DOHH2 (cell line): Measurements from ENCODE around the gene C19orf47.
A peak's percentile ranks its signal among the peaks of the same experiment; 100 is the strongest.

ENCODE experiments used
- H3F3A ChIP-seq: fragments of 200-600 bp; sonication (generic), shearing (Covaris generic); 2 replicates; pipeline ENCODE4 v1.6.0; 2016; ENCODE audit warnings: antibody characterized with exemption, mild to moderate bottlenecking; ENCODE audit not compliant: control insufficient read depth, insufficient read depth
- H3K27ac ChIP-seq: fragments of 200-600 bp; sonication (generic); 2 replicates; pipeline ENCODE4 v1.5.1; 2014; ENCODE audit warnings: low read depth, mild to moderate bottlenecking, low read length, moderate library complexity
- H3K27me3 ChIP-seq: fragments of 200-600 bp; sonication (generic); 2 replicates; pipeline ENCODE4 v1.6.1; 2014; ENCODE audit warnings: mild to moderate bottlenecking, low read length, mixed read lengths; ENCODE audit not compliant: control insufficient read depth
- H3K36me3 ChIP-seq: fragments of 200-600 bp; sonication (generic); 2 replicates; pipeline ENCODE4 v1.6.1; 2014; ENCODE audit warnings: mild to moderate bottlenecking, low read length, moderate library complexity, mixed read lengths; ENCODE audit not compliant: control insufficient read depth
- H3K4me1 ChIP-seq: fragments of 200-600 bp; sonication (generic); 2 replicates; pipeline ENCODE4 v1.6.1; 2014; ENCODE audit warnings: mild to moderate bottlenecking, low read length, mixed read lengths; ENCODE audit not compliant: control insufficient read depth
- H3K4me2 ChIP-seq: fragments of 200-600 bp; sonication (generic); 2 replicates; pipeline ENCODE4 v1.6.0; 2014; ENCODE audit warnings: mild to moderate bottlenecking, low read length, moderate library complexity
- H3K4me3 ChIP-seq: fragments of 200-600 bp; sonication (generic); 2 replicates; pipeline ENCODE4 v1.5.1; 2014; ENCODE audit warnings: mild to moderate bottlenecking, low read length, mixed read lengths
- H3K79me2 ChIP-seq: fragments of 200-600 bp; sonication (generic); 2 replicates; pipeline ENCODE4 v1.6.1; 2014; ENCODE audit warnings: mild to moderate bottlenecking, low read length, mixed read lengths; ENCODE audit not compliant: control insufficient read depth
- H3K9me2 ChIP-seq: fragments of 200-600 bp; sonication (generic); replicated peaks from 2 replicates; pipeline ENCODE4 v1.6.1; 2014; ENCODE audit warnings: mild to moderate bottlenecking, low read length, mixed read lengths; ENCODE audit not compliant: control insufficient read depth
- H3K9me3 ChIP-seq: fragments of 200-600 bp; sonication (generic); 2 replicates; pipeline ENCODE4 v1.6.1; 2014; ENCODE audit warnings: antibody characterized with exemption, low read length, mixed read lengths; ENCODE audit not compliant: control insufficient read depth, insufficient read depth
- H4K20me1 ChIP-seq: fragments of 200-600 bp; sonication (generic); 2 replicates; pipeline ENCODE4 v1.6.0; 2014; ENCODE audit warnings: low read depth, mild to moderate bottlenecking, antibody characterized with exemption, low read length, moderate library complexity; ENCODE audit not compliant: control insufficient read depth, insufficient read depth
- EZH2phosphoT487 ChIP-seq: fragments of 200-600 bp; sonication (generic); IDR thresholded peaks from 2 replicates; pipeline ENCODE4 v1.6.1; 2017; ENCODE audit warnings: borderline replicate concordance, mild to moderate bottlenecking, antibody characterized with exemption, low read length, moderate library complexity, mixed read lengths
- TF ChIP-seq, protein P1 (sequence below): fragments of 200-600 bp; sonication (generic); IDR thresholded peaks from one replicate; pipeline ENCODE4 v1.5.1; 2014; ENCODE audit warnings: antibody characterized with exemption, mild to moderate bottlenecking, low read depth, low read length; ENCODE audit not compliant: poor library complexity, severe bottlenecking

Gene C19orf47

DNA sequence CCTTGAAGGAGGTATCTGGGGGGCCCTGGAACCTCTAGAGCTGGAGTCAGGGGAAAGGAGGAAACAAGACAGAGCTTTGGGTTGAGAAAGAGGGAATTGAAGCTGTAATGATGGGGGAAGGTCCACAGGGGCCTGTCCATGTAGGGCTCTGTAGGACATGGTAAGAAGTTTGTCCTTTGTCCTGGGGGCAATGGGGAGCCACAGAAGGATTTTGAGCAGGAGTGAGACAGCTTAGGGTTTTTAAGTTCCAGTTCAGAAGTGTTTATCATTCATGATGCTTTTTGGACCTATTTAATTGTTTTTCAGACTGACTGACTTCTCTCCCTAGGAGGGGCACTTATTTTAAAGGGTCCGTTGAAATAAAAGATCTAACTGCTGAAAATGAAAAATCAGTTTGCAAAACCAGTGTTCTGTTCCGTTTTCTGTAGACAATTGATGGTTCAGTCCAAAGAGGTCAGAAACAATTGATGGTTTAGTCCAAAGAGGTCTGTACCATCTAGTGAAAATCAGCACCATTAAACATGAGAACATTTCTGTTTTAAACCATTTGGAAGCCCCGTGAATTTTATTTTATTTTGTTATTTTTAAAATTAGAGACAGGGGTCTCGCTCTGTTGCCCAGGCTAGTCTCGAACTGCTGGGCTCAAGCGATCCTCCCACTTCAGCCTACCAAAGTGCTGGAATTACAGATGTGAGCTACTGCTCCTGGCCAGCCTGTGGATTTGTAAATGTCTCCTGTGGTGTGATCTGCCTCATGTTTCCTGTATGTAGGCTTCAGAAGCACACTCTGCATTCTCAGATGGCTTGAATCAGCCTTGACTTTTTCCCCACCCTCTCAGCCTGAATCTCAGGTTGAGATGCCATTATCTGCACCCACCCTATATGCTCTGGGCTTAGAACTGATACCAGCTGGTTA is 8.7 kb upstream of the C19orf47 start:
- Histone ChIP-seq H3K9me3 (no peaks in the 10 kb centered on the region), H3K27ac (no peak overlapping the region), H3K36me3 (no peaks in the 10 kb centered on the region), H4K20me1 (no peaks in the 10 kb centered on the region), H3K4me3 (no peak overlapping the region), H3F3A (peaks cover 11% of the 10 kb centered on the region; the same call in 1 of the 2 replicates), H3K27me3 (no peaks in the 10 kb centered on the region), H3K9me2 (no peaks in the 10 kb centered on the region), H3K4me1 (peaks cover 38% of the 10 kb centered on the region), H3K79me2 (peaks cover 6% of the 10 kb centered on the region; the same call in 1 of the 2 replicates), H3K4me2 (peak overlapping the region; percentile 17)
- no peak for TF ChIP-seq EZH2phosphoT487
- TF ChIP-seq, protein P1, sequence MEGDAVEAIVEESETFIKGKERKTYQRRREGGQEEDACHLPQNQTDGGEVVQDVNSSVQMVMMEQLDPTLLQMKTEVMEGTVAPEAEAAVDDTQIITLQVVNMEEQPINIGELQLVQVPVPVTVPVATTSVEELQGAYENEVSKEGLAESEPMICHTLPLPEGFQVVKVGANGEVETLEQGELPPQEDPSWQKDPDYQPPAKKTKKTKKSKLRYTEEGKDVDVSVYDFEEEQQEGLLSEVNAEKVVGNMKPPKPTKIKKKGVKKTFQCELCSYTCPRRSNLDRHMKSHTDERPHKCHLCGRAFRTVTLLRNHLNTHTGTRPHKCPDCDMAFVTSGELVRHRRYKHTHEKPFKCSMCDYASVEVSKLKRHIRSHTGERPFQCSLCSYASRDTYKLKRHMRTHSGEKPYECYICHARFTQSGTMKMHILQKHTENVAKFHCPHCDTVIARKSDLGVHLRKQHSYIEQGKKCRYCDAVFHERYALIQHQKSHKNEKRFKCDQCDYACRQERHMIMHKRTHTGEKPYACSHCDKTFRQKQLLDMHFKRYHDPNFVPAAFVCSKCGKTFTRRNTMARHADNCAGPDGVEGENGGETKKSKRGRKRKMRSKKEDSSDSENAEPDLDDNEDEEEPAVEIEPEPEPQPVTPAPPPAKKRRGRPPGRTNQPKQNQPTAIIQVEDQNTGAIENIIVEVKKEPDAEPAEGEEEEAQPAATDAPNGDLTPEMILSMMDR = no peak

DNA sequence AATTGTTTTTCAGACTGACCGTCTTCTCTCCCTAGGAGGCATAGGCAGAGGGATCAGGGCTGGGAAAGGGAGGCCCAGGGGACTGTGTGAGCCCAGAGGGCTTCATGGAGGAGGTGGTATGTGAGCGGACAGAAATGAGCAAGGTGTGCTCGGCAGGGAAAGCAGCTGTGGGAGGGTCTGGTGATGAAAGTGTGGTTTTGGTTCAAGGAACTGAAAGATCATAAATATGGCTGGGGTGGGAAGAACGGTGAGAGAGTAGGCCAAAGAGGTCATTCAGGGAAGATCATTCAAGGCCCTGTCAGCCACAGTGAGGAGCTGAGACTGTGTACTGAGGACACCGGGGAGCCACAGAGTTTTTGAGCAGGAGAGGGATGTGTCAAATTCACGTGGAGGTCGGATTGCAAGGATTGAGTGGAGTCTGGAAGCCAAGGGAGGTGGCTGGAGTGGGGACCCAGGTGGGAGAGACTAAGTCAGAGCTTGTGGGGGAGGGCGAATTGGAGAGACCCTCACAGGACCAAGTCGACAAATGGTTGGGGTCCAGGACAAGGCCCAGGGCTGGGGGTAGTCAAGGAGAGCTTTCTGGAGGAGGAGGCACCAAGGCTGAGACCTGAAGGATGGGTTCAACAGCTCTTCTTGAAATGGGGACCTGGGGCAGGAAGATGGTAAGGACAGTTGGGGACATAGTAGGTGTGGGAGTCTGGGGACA is 7.9 kb upstream of the C19orf47 start:
- peaks cover 6% of the 10 kb centered on the region; the same call in 1 of the 2 replicates for H3K79me2 ChIP-seq
- peak overlapping the region; percentile 17; the same call in 1 of the 2 replicates for H3K4me2 ChIP-seq
- peaks cover 38% of the 10 kb centered on the region for H3K4me1 ChIP-seq
- peaks cover 11% of the 10 kb centered on the region; the same call in 1 of the 2 replicates for H3F3A ChIP-seq
- H3K27me3 ChIP-seq = no peaks in the 10 kb centered on the region
- H3K4me3 ChIP-seq = no peak overlapping the region
- TF ChIP-seq EZH2phosphoT487 = no peak
- TF ChIP-seq, protein P1 = no peak
- no peaks in the 10 kb centered on the region for H3K9me2 ChIP-seq
- H4K20me1 ChIP-seq = no peaks in the 10 kb centered on the region
- no peaks in the 10 kb centered on the region for H3K9me3 ChIP-seq
- H3K36me3 ChIP-seq = no peaks in the 10 kb centered on the region
- no peak overlapping the region for H3K27ac ChIP-seq

DNA sequence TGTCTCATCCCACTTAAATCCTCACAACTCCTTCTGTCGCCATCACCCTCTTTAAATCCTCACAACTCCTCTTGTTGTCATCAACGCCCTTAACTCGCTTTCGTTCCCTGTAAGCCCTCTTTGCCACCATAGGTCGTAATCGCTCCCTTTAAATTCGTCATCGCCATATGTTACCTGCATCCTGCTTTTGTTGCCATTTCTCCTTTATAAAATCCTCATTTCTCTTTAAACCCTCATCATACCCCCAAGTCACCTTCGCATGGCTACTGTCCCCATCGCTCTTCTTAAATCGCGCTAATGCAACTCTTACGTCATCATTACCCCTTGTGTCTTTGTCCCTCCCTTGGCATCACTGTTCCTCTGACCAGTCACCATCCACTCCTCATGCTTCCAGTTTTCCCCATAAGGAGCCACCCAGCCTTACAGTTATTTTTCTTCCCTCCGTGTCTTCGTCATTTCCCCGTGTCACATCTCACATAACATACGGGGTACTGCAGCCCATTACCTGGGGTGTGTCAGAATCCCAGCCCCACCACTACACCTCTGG is 837 bp upstream of the C19orf47 start:
- Histone ChIP-seq H3K27ac (no peak overlapping the region), H3K79me2 (peaks cover 42% of the 10 kb centered on the region)

More for the DNA sequence above, 837 bp upstream of the C19orf47 start:
- H3K4me2 ChIP-seq = peak overlapping the region; percentile 74
- no peaks in the 10 kb centered on the region for H4K20me1 ChIP-seq
- H3K9me3 ChIP-seq = no peaks in the 10 kb centered on the region
- H3K4me3 ChIP-seq = peak overlapping the region; percentile 79
- no peak for TF ChIP-seq EZH2phosphoT487
- TF ChIP-seq, protein P1 = no peak
- H3K36me3 ChIP-seq = peaks cover 14% of the 10 kb centered on the region
- no peaks in the 10 kb centered on the region for H3K27me3 ChIP-seq
- peaks cover 3% of the 10 kb centered on the region; the same call in 1 of the 2 replicates for H3F3A ChIP-seq
- no peaks in the 10 kb centered on the region for H3K9me2 ChIP-seq
- H3K4me1 ChIP-seq = peaks cover 13% of the 10 kb centered on the region
